ENCODE data around the gene COMTD1.

Gene COMTD1

DNA sequence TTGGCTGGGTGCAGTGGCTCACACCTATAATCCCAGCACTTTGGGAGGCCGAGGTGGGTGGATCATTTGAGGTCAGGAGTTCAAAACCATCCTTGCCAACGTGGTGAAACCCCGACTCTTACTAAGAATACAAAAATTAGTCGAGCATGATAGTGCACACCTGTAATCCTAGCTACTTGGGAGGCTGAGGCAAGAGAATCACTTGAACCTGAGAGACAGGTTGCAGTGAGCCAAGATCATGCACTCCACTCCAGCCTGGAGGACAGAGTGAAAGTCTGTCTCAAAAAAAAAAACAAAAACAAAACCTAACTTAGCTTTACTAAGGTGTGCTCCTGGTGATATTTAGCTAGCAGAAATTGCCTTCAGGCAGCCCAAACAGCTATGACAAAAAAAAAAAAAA, 49.4 kb downstream of the COMTD1 start:
- H3K27me3 ChIP-seq (ENCODE audit: control insufficient read depth in 1 of 2, insufficient read depth in 2 of 2, low read length in 2 of 2) = no peaks in the 10 kb centered on the region
- no peaks in the 10 kb centered on the region for H3K4me1 ChIP-seq (ENCODE audit: insufficient read depth, low read length)
- H3K36me3 ChIP-seq (ENCODE audit: insufficient read depth, low read length) = no peaks in the 10 kb centered on the region
- no peak overlapping the region for H3K9ac ChIP-seq (ENCODE audit: low read length)
- H3K9me3 ChIP-seq (ENCODE audit: low read length) = no peaks in the 10 kb centered on the region
- H3K4me3 ChIP-seq (ENCODE audit: low read depth in 1 of 2, low read length in 2 of 2) = no peak overlapping the region
- H3K27ac ChIP-seq (ENCODE audit: low read depth, low read length) = no peak overlapping the region
